Measurements from ENCODE around the gene TAMM41. TPM values are rescaled to one million over a fixed set of nuclear protein-coding genes. Genes with fewer than 3 reads are reported as not detected.

Gene TAMM41
- total and polyA plus RNA-seq, 9 of the 15 experiments (the other 6 are each of a cell fraction or from before 2014, with no cell fraction given), result 8.6 to 74.6 (median 29.3) TPM

DNA sequence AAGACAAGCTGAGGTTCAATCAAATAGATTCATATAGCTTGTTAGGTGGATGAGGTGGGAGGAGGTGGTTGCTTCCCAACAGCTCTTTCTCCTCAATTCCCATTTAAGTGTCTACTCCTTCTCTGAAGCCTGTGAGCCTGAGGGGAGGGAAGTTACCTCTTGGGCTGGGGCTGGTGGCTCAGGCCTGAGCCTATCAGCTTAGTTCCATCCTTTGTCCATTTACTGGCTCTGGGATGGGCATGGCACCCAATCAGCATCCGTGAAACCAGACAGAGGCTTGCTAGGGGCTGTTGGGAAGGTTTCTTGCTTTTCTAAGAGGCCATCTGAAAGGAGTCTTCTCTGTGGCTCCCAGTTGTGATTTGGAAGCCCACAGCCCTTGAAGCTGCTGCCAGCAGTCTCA is 57.3 kb downstream of the TAMM41 start:
- H3K4me2 ChIP-seq (ENCODE audit: insufficient read depth, low read length), result no peak overlapping the region
- H4K20me1 ChIP-seq (replicated peaks; ENCODE audit: control insufficient read depth, insufficient read depth, low read length), result no peaks in the 10 kb centered on the region
- TF ChIP-seq CEBPG (CRISPR knock-in tag; IDR thresholded peaks at IDR 0.05) (no peak), CEBPG (tag; conservative IDR thresholded peaks at IDR 0.05 in 1 of 2, IDR thresholded peaks at IDR 0.05 in 1 of 2) (no peak), ZNF212 (CRISPR knock-in tag; IDR thresholded peaks at IDR 0.05) (no peak), MEIS2 (IDR thresholded peaks at IDR 0.05; ENCODE audit: partially characterized antibody) (no peak), GTF3C2 (IDR thresholded peaks at IDR 0.05; ENCODE audit: borderline replicate concordance, extremely low read depth, insufficient read length) (no peak), LEF1 (IDR thresholded peaks at IDR 0.05) (no peak)
- no peak overlapping the region for H3K9ac ChIP-seq (ENCODE audit: insufficient read depth in 1 of 2, low read depth in 2 of 2, low read length in 2 of 2)
- FAIRE-seq, result no peak
- H3K4me1 ChIP-seq (replicated peaks in 1 of 2; ENCODE audit: control insufficient read depth in 2 of 2, insufficient read depth in 2 of 2, low read length in 2 of 2), result no peaks in the 10 kb centered on the region
- no TSS peak for BruUV-seq (replicated peaks)
- WGBS (ENCODE audit: insufficient coverage, low coverage, missing lambda C conversion rate), result 92% methylated on average over 1 of the region's 1 CpG
- no peak for DNase-seq (ENCODE audit: extremely low read depth in 1 of 4, low spot score in 3 of 4)
- ChIA-PET POLR2A (interaction anchor here (0.8 kb wide), 1 partner anchor 11 kb away, joined by 3 read pairs; no protein-coding TSS in a partner anchor), CTCF (ENCODE audit: low intra/inter-chr PET ratio) (no interaction called here)
- H3K79me2 ChIP-seq (ENCODE audit: control insufficient read depth, insufficient read depth, low read length), result no peaks in the 10 kb centered on the region
- in situ Hi-C loops (cut with MboI), result no loop called here
- no peak for ATAC-seq
- no peaks in the 10 kb centered on the region for H3K27me3 ChIP-seq (ENCODE audit: control insufficient read depth in 2 of 2, insufficient read depth in 2 of 2, low read length in 2 of 2)
- no peak overlapping the region for H2AFZ ChIP-seq (ENCODE audit: low read depth, low read length)
- H3K27ac ChIP-seq (ENCODE audit: extremely low read depth, low read depth, low read length), result no peak overlapping the region
- H3K9me3 ChIP-seq (replicated peaks; ENCODE audit: control insufficient read depth, insufficient read depth, low read depth, low read length), result no peaks in the 10 kb centered on the region
- peaks cover 69% of the 10 kb centered on the region for H3K36me3 ChIP-seq (ENCODE audit: control insufficient read depth, insufficient read depth, low read length)
- intact Hi-C loops (cut with micrococcal nuclease), result no loop called here
- no peak overlapping the region for H3K4me3 ChIP-seq
- H3K9me1 ChIP-seq (ENCODE audit: control insufficient read depth, insufficient read depth, low read length), result no peaks in the 10 kb centered on the region

All from K562 (cell line).